ENCODE measurements around the gene MAP2.

Gene MAP2

GRCh38 chr2:209671020-209671680, 247.3 kb downstream of the MAP2 start:
- no peak for DNase-seq
- no peaks in the 10 kb centered on the region for H3K9me3 ChIP-seq
- TF ChIP-seq CTCF (IDR thresholded peaks at IDR 0.05), result no peak
- no peak overlapping the region for H3K27ac ChIP-seq
- intact Hi-C loops (cut with DNase I; ENCODE audit: low total_unique reads), result no loop called here
- H3K4me1 ChIP-seq, result no peaks in the 10 kb centered on the region
- no peak overlapping the region for H3K4me3 ChIP-seq
- no peaks in the 10 kb centered on the region for H3K27me3 ChIP-seq
- no peaks in the 10 kb centered on the region for H3K36me3 ChIP-seq

- intact Hi-C loops (cut with DNase I; ENCODE audit: low total_unique reads), result no loop called here
Observed at GRCh38 chr2:209673811-209674210, 250.0 kb downstream of the MAP2 start.

GRCh38 chr2:209680596-209680995, 256.7 kb downstream of the MAP2 start:
- TF ChIP-seq CTCF (IDR thresholded peaks at IDR 0.05), result no peak
- Histone ChIP-seq H3K4me1 (peaks cover 0 to 5% (median 3%) of the 10 kb centered on the region in 4 donors), H3K9me3 (no peaks in the 10 kb centered on the region), H3K27ac (no peak overlapping the region), H3K4me3 (no peak overlapping the region), H3K27me3 (no peaks in the 10 kb centered on the region), H3K36me3 (peaks cover 0 to 9% (median 0%) of the 10 kb centered on the region in 3 donors)
- intact Hi-C loops (cut with DNase I; ENCODE audit: low total_unique reads), result no loop called here
- no peak for DNase-seq

More at GRCh38 chr2:209673811-209674210, 250.0 kb downstream of the MAP2 start:
- no peak overlapping the region for H3K27ac ChIP-seq
- H3K9me3 ChIP-seq, result no peaks in the 10 kb centered on the region
- no peak for DNase-seq
- no peak overlapping the region for H3K4me3 ChIP-seq
- no peaks in the 10 kb centered on the region for H3K36me3 ChIP-seq
- no peak for TF ChIP-seq CTCF (IDR thresholded peaks at IDR 0.05)
- no peaks in the 10 kb centered on the region for H3K4me1 ChIP-seq
- no peaks in the 10 kb centered on the region for H3K27me3 ChIP-seq

GRCh38 chr2:209681201-209681735, 257.4 kb downstream of the MAP2 start:
- intact Hi-C loops (cut with DNase I; ENCODE audit: low total_unique reads), result no loop called here
- Histone ChIP-seq H3K27me3 (no peaks in the 10 kb centered on the region), H3K27ac (no peak overlapping the region), H3K4me1 (peaks cover 0 to 11% (median 5%) of the 10 kb centered on the region in 4 donors), H3K4me3 (no peak overlapping the region), H3K36me3 (peaks cover 0 to 9% (median 0%) of the 10 kb centered on the region in 3 donors), H3K9me3 (no peaks in the 10 kb centered on the region)
- no peak for DNase-seq
- TF ChIP-seq CTCF (IDR thresholded peaks at IDR 0.05), result no peak

- intact Hi-C loops (cut with DNase I; ENCODE audit: low total_unique reads), result no loop called here
- DNase-seq, result no peak
- Histone ChIP-seq H3K27me3 (no peaks in the 10 kb centered on the region), H3K4me3 (no peak overlapping the region), H3K9me3 (no peaks in the 10 kb centered on the region), H3K36me3 (peaks cover 0 to 9% (median 0%) of the 10 kb centered on the region in 3 donors), H3K4me1 (peaks cover 0 to 11% (median 5%) of the 10 kb centered on the region in 4 donors), H3K27ac (no peak overlapping the region)
- no peak for TF ChIP-seq CTCF (IDR thresholded peaks at IDR 0.05)
Observed at GRCh38 chr2:209682646-209683045, 258.8 kb downstream of the MAP2 start.
